GM12878 (cell line): Measurements from ENCODE around the gene MMP14. TPM values are rescaled to one million over a fixed set of nuclear protein-coding genes. Genes with fewer than 3 reads are reported as not detected.

ENCODE experiments used
- E2F8 ChIP-seq: fragments of 450-650 bp; IDR thresholded peaks from 2 replicates; pipeline ENCODE4 v1.6.1; 2018; ENCODE audit warnings: mild to moderate bottlenecking, low read depth, moderate library complexity; ENCODE audit not compliant: partially characterized antibody
- JUNB ChIP-seq: IDR thresholded peaks from 2 replicates; pipeline ENCODE4 v1.6.1; 2016; ENCODE audit warnings: antibody characterized with exemption, mild to moderate bottlenecking
- RUNX3 ChIP-seq: IDR thresholded peaks from 2 replicates; pipeline ENCODE4 v1.6.1; 2012; ENCODE audit warnings: low read length, inconsistent platforms
- SREBF2 ChIP-seq: IDR thresholded peaks from 2 replicates; pipeline ENCODE4 v1.6.1; 2012; ENCODE audit warnings: mild to moderate bottlenecking, low read length
- SUZ12 ChIP-seq: fragments of 200-600 bp; sonication (generic); IDR thresholded peaks from one replicate; pipeline ENCODE4 v1.6.1; 2018; ENCODE audit warnings: antibody characterized with exemption, mild to moderate bottlenecking; ENCODE audit not compliant: unreplicated experiment
- USF1 ChIP-seq: IDR thresholded peaks from 2 replicates; pipeline ENCODE4 v1.6.1; 2011; ENCODE audit warnings: borderline replicate concordance, low read depth, mild to moderate bottlenecking, moderate library complexity, mixed read lengths, low read length; ENCODE audit not compliant: insufficient read depth; ENCODE audit errors: extremely low read length
- ZNF217 ChIP-seq: fragments of 450-650 bp; IDR thresholded peaks from 2 replicates; pipeline ENCODE4 v1.6.1; 2017; ENCODE audit warnings: antibody characterized with exemption, mild to moderate bottlenecking
- polyA plus RNA-seq, 11 experiments: library from polyadenylated mRNA; depleted of rRNA in 4 of 11; unstranded in 6 of 11; stranded (reverse) in 5 of 11; fragments of >200 nt; fragmentation: Nextera tagmentation in 4 of 11; fragmentation: Illumina TruSeq in 1 of 11; extraction: Ambion mirVana in 4 of 11; extraction: Trizol in 1 of 11; gene quantifications; 1 replicate in 1 of 11; 2 replicates in 10 of 11; pipeline versions ENCODE4 v1.2.1 to v1.2.3, GENCODE V29; 2011 to 2016; ENCODE audit warnings: inconsistent platforms in 2 of 11, missing spikeins in 2 of 11, low read depth in 1 of 11
- total RNA-seq, 4 experiments: library from RNA; depleted of rRNA in 3 of 4; stranded (reverse); fragments of >200 nt in 3 of 4; fragmentation: Illumina TruSeq in 1 of 4; extraction: Trizol in 1 of 4; gene quantifications; 2 replicates each; pipeline versions ENCODE4 v1.2.1 to v1.2.3, GENCODE V29; 2013 to 2021
- TF ChIP-seq, protein P1 (sequence below): fragments of 150-350 bp; IDR thresholded peaks from 2 replicates; pipeline ENCODE4 v1.6.1; 2014; ENCODE audit warnings: mild to moderate bottlenecking, low read depth, low read length
- TF ChIP-seq, protein P2 (sequence below): IDR thresholded peaks from 2 replicates; pipeline ENCODE4 v1.6.1; 2012; ENCODE audit warnings: mild to moderate bottlenecking, low read depth, low read length
- TF ChIP-seq, protein P3 (sequence below): fragments of 150-350 bp; IDR thresholded peaks from 2 replicates; pipeline ENCODE4 v1.6.1; 2016; ENCODE audit warnings: low read depth, low read length

MMP14 gene
- total and polyA plus RNA-seq, 10 of the 15 experiments (the other 5 are each of a cell fraction or from before 2014, with no cell fraction given), result 0.31 to 1.9 (median 0.70) TPM; not detected in 2

GRCh38 chr14:22887260-22887989, 51.0 kb downstream of the MMP14 start (continued):
- TF ChIP-seq RUNX3 (no peak), SREBF2 (no peak), ZNF217 (no peak), E2F8 (no peak), SUZ12 (no peak), JUNB (no peak), USF1 (no peak)
- TF ChIP-seq, protein P1, sequence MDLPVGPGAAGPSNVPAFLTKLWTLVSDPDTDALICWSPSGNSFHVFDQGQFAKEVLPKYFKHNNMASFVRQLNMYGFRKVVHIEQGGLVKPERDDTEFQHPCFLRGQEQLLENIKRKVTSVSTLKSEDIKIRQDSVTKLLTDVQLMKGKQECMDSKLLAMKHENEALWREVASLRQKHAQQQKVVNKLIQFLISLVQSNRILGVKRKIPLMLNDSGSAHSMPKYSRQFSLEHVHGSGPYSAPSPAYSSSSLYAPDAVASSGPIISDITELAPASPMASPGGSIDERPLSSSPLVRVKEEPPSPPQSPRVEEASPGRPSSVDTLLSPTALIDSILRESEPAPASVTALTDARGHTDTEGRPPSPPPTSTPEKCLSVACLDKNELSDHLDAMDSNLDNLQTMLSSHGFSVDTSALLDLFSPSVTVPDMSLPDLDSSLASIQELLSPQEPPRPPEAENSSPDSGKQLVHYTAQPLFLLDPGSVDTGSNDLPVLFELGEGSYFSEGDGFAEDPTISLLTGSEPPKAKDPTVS, result no peak; the same call in 1 of the 2 replicates
- TF ChIP-seq, protein P2, sequence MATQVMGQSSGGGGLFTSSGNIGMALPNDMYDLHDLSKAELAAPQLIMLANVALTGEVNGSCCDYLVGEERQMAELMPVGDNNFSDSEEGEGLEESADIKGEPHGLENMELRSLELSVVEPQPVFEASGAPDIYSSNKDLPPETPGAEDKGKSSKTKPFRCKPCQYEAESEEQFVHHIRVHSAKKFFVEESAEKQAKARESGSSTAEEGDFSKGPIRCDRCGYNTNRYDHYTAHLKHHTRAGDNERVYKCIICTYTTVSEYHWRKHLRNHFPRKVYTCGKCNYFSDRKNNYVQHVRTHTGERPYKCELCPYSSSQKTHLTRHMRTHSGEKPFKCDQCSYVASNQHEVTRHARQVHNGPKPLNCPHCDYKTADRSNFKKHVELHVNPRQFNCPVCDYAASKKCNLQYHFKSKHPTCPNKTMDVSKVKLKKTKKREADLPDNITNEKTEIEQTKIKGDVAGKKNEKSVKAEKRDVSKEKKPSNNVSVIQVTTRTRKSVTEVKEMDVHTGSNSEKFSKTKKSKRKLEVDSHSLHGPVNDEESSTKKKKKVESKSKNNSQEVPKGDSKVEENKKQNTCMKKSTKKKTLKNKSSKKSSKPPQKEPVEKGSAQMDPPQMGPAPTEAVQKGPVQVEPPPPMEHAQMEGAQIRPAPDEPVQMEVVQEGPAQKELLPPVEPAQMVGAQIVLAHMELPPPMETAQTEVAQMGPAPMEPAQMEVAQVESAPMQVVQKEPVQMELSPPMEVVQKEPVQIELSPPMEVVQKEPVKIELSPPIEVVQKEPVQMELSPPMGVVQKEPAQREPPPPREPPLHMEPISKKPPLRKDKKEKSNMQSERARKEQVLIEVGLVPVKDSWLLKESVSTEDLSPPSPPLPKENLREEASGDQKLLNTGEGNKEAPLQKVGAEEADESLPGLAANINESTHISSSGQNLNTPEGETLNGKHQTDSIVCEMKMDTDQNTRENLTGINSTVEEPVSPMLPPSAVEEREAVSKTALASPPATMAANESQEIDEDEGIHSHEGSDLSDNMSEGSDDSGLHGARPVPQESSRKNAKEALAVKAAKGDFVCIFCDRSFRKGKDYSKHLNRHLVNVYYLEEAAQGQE, result no peak
- TF ChIP-seq, protein P3, sequence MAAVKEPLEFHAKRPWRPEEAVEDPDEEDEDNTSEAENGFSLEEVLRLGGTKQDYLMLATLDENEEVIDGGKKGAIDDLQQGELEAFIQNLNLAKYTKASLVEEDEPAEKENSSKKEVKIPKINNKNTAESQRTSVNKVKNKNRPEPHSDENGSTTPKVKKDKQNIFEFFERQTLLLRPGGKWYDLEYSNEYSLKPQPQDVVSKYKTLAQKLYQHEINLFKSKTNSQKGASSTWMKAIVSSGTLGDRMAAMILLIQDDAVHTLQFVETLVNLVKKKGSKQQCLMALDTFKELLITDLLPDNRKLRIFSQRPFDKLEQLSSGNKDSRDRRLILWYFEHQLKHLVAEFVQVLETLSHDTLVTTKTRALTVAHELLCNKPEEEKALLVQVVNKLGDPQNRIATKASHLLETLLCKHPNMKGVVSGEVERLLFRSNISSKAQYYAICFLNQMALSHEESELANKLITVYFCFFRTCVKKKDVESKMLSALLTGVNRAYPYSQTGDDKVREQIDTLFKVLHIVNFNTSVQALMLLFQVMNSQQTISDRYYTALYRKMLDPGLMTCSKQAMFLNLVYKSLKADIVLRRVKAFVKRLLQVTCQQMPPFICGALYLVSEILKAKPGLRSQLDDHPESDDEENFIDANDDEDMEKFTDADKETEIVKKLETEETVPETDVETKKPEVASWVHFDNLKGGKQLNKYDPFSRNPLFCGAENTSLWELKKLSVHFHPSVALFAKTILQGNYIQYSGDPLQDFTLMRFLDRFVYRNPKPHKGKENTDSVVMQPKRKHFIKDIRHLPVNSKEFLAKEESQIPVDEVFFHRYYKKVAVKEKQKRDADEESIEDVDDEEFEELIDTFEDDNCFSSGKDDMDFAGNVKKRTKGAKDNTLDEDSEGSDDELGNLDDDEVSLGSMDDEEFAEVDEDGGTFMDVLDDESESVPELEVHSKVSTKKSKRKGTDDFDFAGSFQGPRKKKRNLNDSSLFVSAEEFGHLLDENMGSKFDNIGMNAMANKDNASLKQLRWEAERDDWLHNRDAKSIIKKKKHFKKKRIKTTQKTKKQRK, result no peak
